Breast epithelium (tissue), 4 donors: ENCODE measurements around the gene IFITM10. TPM values are rescaled to one million over a fixed set of nuclear protein-coding genes. Genes with fewer than 3 reads are reported as not detected.
A peak's percentile ranks its signal among the peaks of the same experiment; 100 is the strongest.

Experiments
- DNase-seq, 2 donors: peaks; one replicate each; pipeline ENCODE4 v3.0.0-alpha.2; 2019; ENCODE audit warnings: low spot score in 2 of 2
- H3K27ac ChIP-seq, 2 donors: fragments of 200-600 bp; sonication (generic) in 1 of 2; one replicate each; pipeline ENCODE4 v1.5.1; 2016 to 2019; ENCODE audit warnings: mild to moderate bottlenecking in 1 of 2
- H3K27me3 ChIP-seq, 2 donors: fragments of 200-600 bp; sonication (generic) in 1 of 2; one replicate each; pipeline versions ENCODE4 v1.5.1 to v1.6.0; 2017 to 2019; ENCODE audit warnings: control low read depth in 1 of 2, mild to moderate bottlenecking in 1 of 2
- H3K36me3 ChIP-seq: fragments of 200-600 bp; one replicate; pipeline ENCODE4 v1.5.1; 2019
- H3K4me1 ChIP-seq, 2 donors: fragments of 200-600 bp; sonication (generic); one replicate each; pipeline ENCODE4 v1.5.1; 2016 to 2019; ENCODE audit warnings: control low read depth in 1 of 2
- H3K4me3 ChIP-seq, 3 donors: fragments of 200-600 bp; sonication (generic); 1 replicate in 2 of 3; 2 replicates in 1 of 3; pipeline ENCODE4 v1.5.1; 2016 to 2019; ENCODE audit warnings: mild to moderate bottlenecking in 3 of 3, moderate library complexity in 2 of 3
- H3K9me3 ChIP-seq, 2 donors: fragments of 200-600 bp; sonication (generic) in 1 of 2; one replicate each; pipeline ENCODE4 v1.5.1; 2016 to 2019; ENCODE audit warnings: control low read depth in 1 of 2
- CTCF ChIP-seq, 3 donors: fragments of 450-650 bp; IDR thresholded peaks; one replicate each; pipeline ENCODE4 v1.5.1; 2016 to 2017; ENCODE audit warnings: antibody characterized with exemption in 3 of 3, mild to moderate bottlenecking in 3 of 3, moderate library complexity in 3 of 3
- POLR2A ChIP-seq: fragments of 450-650 bp; IDR thresholded peaks from one replicate; pipeline ENCODE4 v1.6.1; 2016; ENCODE audit warnings: antibody characterized with exemption, mild to moderate bottlenecking, moderate library complexity
- POLR2AphosphoS5 ChIP-seq, 3 donors: sonication (generic); formaldehyde crosslinking; IDR thresholded peaks; one replicate each; pipeline ENCODE4 v1.6.1; 2017; ENCODE audit warnings: antibody characterized with exemption in 3 of 3
- intact Hi-C: fragments of 100-400 bp; cut with DNase I; formaldehyde crosslinking; loops from one replicate; pipeline ENCODE4 v1.15.1; 2023; ENCODE audit warnings: low total_unique reads
- total RNA-seq, 3 donors: library from RNA; depleted of rRNA; stranded (reverse); fragments of >200 nt; gene quantifications; one replicate each; pipeline ENCODE4 v1.1.0, GENCODE V29; 2016

Gene IFITM10
- total RNA-seq, 3 donors from 2014 or later: 0.33 to 14.0 (median 1.4) TPM

GRCh38 chr11:1746956-1747752, 3.2 kb downstream of the IFITM10 start:
- Histone ChIP-seq H3K27ac (peak overlapping the region in 1 of 2 donors; percentile 28), H3K36me3 (no peaks in the 10 kb centered on the region), H3K4me3 (peak overlapping the region in 2 of 3 donors; percentile 55 to 65), H3K27me3 (peaks cover 0 to 21% of the 10 kb centered on the region in 2 donors), H3K4me1 (peaks cover 0 to 6% of the 10 kb centered on the region in 2 donors), H3K9me3 (no peaks in the 10 kb centered on the region)
- intact Hi-C loops: no loop called here
- DNase-seq: no peak
- TF ChIP-seq POLR2AphosphoS5 (IDR thresholded peaks at IDR 0.05): no peak
- no peak for TF ChIP-seq POLR2A
- TF ChIP-seq CTCF (IDR thresholded peaks at IDR 0.05): no peak

- DNase-seq: peak in 1 of 2 donors; percentile 49
- peak overlapping the region in 2 of 3 donors; percentile 55 to 65 for H3K4me3 ChIP-seq
- H3K27me3 ChIP-seq: peaks cover 0 to 21% of the 10 kb centered on the region in 2 donors
- H3K27ac ChIP-seq: no peak overlapping the region
- no peaks in the 10 kb centered on the region for H3K36me3 ChIP-seq
- H3K4me1 ChIP-seq: peaks cover 0 to 6% of the 10 kb centered on the region in 2 donors
- no peaks in the 10 kb centered on the region for H3K9me3 ChIP-seq
- TF ChIP-seq CTCF (IDR thresholded peaks at IDR 0.05) (no peak), POLR2A (no peak), POLR2AphosphoS5 (IDR thresholded peaks at IDR 0.05) (no peak)
- intact Hi-C loops: no loop called here
These were observed 3.9 kb downstream of the IFITM10 start for GRCh38 chr11:1746511-1746931.

DNA sequence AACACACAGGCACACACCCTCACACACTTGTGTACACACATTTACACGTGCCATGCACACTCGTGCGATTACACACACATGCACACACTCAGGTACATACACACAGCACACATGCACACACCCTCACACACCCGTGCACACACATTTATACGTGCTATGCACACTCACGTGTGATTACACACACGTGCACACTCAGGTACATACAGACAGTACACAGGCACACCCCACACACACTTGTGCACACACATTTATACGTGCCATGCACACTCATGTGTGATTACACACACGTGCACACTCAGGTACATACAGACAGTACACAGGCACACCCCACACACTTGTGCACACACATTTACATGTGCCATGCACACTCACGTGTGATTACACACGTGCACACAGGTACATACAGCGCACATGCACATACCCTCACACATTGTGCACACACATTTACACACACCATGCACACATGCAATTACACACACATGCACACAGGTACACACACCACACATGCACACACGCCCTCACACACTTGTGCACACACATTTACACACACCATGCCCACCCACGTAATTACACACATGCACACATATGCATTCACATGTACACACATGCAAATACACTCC, 4.6 kb downstream of the IFITM10 start:
- DNase-seq: peak in 1 of 2 donors; percentile 0
- H3K36me3 ChIP-seq: no peaks in the 10 kb centered on the region
- TF ChIP-seq POLR2AphosphoS5 (IDR thresholded peaks at IDR 0.05) (no peak), POLR2A (no peak), CTCF (IDR thresholded peaks at IDR 0.05) (no peak)
- no peak overlapping the region for H3K4me3 ChIP-seq
- H3K27me3 ChIP-seq: peaks cover 0 to 21% of the 10 kb centered on the region in 2 donors
- H3K27ac ChIP-seq: no peak overlapping the region
- peaks cover 0 to 6% of the 10 kb centered on the region in 2 donors for H3K4me1 ChIP-seq
- no peaks in the 10 kb centered on the region for H3K9me3 ChIP-seq
- intact Hi-C loops: no loop called here

DNA sequence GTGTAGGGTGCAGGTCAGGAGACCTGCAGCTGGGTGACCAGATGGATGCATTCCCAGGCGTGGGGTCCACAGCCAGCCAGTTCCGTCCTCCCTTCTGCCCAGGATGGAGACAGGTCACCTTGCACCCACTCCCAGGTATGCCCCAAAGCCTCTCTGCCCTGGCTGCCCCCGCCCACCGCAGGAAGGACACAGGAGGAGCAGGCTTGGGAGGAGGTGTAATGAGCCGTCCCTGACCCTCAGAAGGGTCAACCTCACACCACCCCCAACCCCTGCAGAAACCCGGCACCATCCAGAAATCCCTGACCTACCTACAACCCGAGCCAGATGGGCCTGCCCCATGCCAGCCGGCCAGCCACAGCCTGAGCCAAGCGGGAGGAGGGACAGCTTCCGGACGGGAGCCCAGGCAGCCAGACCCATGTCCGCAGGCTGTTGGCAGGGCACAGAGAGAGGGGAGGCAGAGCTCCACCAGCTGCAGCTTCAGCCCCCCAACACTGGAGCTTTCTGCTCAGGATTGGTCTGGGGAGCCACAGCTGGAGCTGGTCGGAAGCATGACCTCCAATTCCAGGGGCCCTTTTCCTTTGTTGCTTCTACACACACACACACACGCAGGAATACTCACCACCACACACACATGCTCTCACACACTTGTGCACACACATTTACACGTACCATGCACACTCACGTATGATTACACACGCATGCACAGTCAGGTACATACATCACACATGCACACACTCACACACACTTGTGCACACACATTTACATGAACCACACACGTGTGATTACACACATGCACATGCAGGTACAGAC, 5.3 kb downstream of the IFITM10 start:
- TF ChIP-seq POLR2AphosphoS5 (IDR thresholded peaks at IDR 0.05) (no peak), POLR2A (no peak)
- H3K4me1 ChIP-seq: peaks cover 0 to 6% of the 10 kb centered on the region in 2 donors
- H3K4me3 ChIP-seq: no peak overlapping the region
- DNase-seq: no peak
- no peaks in the 10 kb centered on the region for H3K9me3 ChIP-seq
- H3K36me3 ChIP-seq: no peaks in the 10 kb centered on the region
- H3K27ac ChIP-seq: no peak overlapping the region
- intact Hi-C loops: no loop called here
- H3K27me3 ChIP-seq: peaks cover 0 to 21% of the 10 kb centered on the region in 2 donors

DNA sequence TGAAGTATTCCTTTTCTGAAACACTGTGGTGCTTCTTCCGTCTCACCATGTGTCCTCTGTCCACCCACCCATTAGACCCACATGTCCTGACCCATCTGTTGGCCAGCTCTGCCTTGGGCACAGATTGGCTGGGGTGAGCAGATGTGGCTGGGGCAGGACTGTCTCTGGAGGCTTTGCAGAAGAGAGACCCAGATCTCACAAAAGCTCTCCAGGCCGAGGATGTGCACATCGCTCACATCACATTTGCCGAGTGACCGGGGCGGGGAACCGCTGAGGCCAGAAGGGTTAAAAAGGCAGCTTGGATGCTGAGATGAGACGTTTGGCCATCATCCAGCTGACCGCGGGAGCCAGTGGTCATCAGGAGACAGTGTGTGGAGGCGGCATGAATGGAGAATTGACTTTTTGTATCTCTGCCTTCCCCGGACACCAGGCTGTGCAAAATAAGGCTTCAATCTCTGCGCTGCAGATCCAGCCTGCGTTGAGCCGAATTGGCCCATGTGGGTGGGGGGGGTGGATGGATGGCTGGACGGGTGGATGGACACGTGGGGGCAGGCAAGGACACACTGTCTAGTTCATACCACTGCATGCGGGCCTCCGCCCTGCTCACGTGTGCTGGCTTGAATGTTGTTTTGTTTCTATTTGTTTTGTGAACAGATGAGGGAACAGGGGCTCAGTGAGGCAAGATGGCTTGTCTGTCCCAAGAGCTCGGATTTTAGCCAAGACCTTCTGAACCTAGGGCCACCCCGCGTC, 6.1 kb downstream of the IFITM10 start:
- no peak for TF ChIP-seq POLR2A
- TF ChIP-seq POLR2AphosphoS5 (IDR thresholded peaks at IDR 0.05): no peak
- no peak for TF ChIP-seq CTCF (IDR thresholded peaks at IDR 0.05)
- peaks cover 0 to 6% of the 10 kb centered on the region in 2 donors for H3K4me1 ChIP-seq
- H3K9me3 ChIP-seq: no peaks in the 10 kb centered on the region
- H3K27ac ChIP-seq: no peak overlapping the region
- H3K27me3 ChIP-seq: peaks cover 0 to 18% of the 10 kb centered on the region in 2 donors
- H3K36me3 ChIP-seq: no peaks in the 10 kb centered on the region
- intact Hi-C loops: no loop called here
- peak in 1 of 2 donors; percentile 51 for DNase-seq
- H3K4me3 ChIP-seq: no peak overlapping the region
